NB4 (cell line): ENCODE results near the gene PRKAB1.
"Not testable (repeated sequence)": the region's sequence is repeated elsewhere in the genome, so short reads cannot be mapped to it uniquely, and the experiment has no call there.

Experiments
- CTCF ChIP-seq: IDR thresholded peaks from one replicate; pipeline ENCODE4 v1.5.1; 2012; ENCODE audit warnings: low read depth, low read length
- POLR2A ChIP-seq: IDR thresholded peaks from 2 replicates; pipeline ENCODE4 v1.6.1; 2011; ENCODE audit warnings: mild to moderate bottlenecking; ENCODE audit not compliant: insufficient read length; ENCODE audit errors: extremely low read depth

- TF ChIP-seq CTCF, POLR2A: not testable (repeated sequence)
Observed at GRCh38 chr12:119658166-119658565, 9.8 kb upstream of the PRKAB1 start.
